Measurements from ENCODE around the gene AK5. TPM values are rescaled to one million over a fixed set of nuclear protein-coding genes. Genes with fewer than 3 reads are reported as not detected.

Gene AK5
- total RNA-seq, 1 donor from 2014 or later, result 1.0 TPM

DNA sequence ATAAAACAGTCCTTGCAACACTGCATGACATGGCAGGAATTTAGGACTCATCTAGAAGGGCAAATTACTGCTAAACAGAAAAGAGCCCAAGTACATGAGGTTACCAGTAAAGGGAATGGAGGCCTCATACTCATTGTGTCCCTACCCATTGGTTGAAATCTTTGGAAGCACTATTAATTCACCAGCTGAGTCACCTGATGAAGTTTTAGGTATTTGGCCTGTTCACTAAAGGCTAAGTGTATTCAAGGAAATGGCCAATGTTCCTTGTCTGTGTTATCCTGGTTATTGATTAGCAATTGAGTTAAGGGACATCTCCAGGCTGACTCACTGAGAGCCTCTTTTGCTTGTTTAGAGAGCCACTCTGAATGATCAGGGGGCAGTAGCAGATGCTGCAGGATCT, 212.2 kb downstream of the AK5 start:
- no peak for DNase-seq
- no peak overlapping the region for H3K27ac ChIP-seq (replicated peaks)
- TF ChIP-seq CTCF (IDR thresholded peaks at IDR 0.05; ENCODE audit: borderline replicate concordance), result no peak
- H3K36me3 ChIP-seq, result no peaks in the 10 kb centered on the region
- no peaks in the 10 kb centered on the region for H3K9me3 ChIP-seq (replicated peaks)
- intact Hi-C loops (cut with micrococcal nuclease), result no loop called here
- no peaks in the 10 kb centered on the region for H3K4me1 ChIP-seq
- H3K4me3 ChIP-seq, result no peak overlapping the region
- no peaks in the 10 kb centered on the region for H3K27me3 ChIP-seq (ENCODE audit: low read depth)

DNA sequence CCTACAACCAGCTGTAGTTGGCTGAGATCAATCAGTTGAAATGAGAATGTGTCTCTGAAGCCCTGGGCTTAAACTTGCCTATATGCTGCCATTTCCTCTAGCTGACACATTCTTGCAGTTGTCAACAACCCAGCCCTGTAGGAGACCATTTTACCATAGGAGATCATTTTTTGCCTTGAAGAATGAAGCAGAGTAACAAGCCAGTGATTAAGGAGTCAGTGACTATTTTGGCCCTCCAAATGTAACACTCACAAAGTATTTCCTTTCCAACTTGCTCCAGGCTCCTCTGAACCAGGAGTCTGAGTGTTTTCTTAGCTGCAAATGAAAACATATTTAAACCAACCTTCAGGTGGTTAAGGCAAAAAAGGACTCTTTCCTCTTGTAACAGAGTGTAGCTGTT, 217.1 kb downstream of the AK5 start:
- TF ChIP-seq CTCF (IDR thresholded peaks at IDR 0.05; ENCODE audit: borderline replicate concordance), result no peak
- H3K4me1 ChIP-seq, result no peaks in the 10 kb centered on the region
- DNase-seq, result no peak
- no peak overlapping the region for H3K27ac ChIP-seq (replicated peaks)
- intact Hi-C loops (cut with micrococcal nuclease), result no loop called here
- no peaks in the 10 kb centered on the region for H3K9me3 ChIP-seq (replicated peaks)
- no peak overlapping the region for H3K4me3 ChIP-seq
- H3K27me3 ChIP-seq (ENCODE audit: low read depth), result peaks cover 8% of the 10 kb centered on the region
- no peaks in the 10 kb centered on the region for H3K36me3 ChIP-seq

- no peak overlapping the region for H3K27ac ChIP-seq (replicated peaks)
- H3K4me3 ChIP-seq, result no peak overlapping the region
- no peak for TF ChIP-seq CTCF (IDR thresholded peaks at IDR 0.05; ENCODE audit: borderline replicate concordance)
- no peaks in the 10 kb centered on the region for H3K36me3 ChIP-seq
- no peaks in the 10 kb centered on the region for H3K4me1 ChIP-seq
- intact Hi-C loops (cut with micrococcal nuclease), result no loop called here
- no peak for DNase-seq
- H3K9me3 ChIP-seq (replicated peaks), result no peaks in the 10 kb centered on the region
- H3K27me3 ChIP-seq (ENCODE audit: low read depth), result peaks cover 8% of the 10 kb centered on the region
These were observed 217.6 kb downstream of the AK5 start for GRCh38 chr1:77499466-77499865.

DNA sequence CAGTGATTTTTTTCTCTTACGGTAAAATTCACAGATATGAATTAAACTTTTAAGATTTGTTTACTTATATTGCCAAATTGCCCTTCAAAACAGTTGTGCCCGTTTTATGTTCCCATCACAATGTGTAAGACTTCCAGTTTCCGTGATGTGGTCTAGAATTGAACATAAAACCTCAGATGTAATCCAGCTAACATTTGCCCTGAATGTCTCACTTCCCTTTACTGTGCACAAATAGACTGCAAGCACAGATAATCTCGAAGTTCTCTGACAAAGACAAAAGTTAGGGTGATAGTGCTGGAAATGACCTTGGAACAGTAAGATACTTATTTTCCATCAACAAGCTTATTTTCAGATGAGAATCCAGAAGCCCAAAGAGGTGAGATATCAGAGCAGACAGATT, 223.2 kb downstream of the AK5 start:
- intact Hi-C loops (cut with micrococcal nuclease), result no loop called here
- Histone ChIP-seq H3K27ac (replicated peaks) (no peak overlapping the region), H3K4me3 (no peak overlapping the region), H3K27me3 (ENCODE audit: low read depth) (peaks cover 11% of the 10 kb centered on the region), H3K9me3 (replicated peaks) (no peaks in the 10 kb centered on the region), H3K4me1 (no peaks in the 10 kb centered on the region), H3K36me3 (no peaks in the 10 kb centered on the region)
- no peak for DNase-seq
- TF ChIP-seq CTCF (IDR thresholded peaks at IDR 0.05; ENCODE audit: borderline replicate concordance), result no peak

DNA sequence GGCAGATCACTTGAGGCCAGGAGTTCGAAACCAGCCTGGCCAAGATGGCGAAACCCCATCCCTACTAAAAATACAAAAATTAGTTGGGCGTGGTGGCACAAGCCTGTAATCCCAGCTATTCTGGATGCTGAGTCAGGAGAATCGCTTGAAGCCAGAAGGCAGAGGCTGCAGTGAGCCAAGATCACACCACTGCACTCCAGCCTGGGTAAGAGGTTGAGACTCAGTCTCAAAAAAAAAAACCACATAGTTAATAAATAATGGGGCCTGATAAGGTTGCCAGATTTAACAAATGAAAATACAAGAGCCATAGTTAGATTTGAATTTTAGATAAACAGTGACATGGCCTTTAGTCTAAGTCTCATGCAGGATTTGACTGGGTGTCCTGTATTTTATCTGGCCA, 225.0 kb downstream of the AK5 start:
- intact Hi-C loops (cut with micrococcal nuclease), result no loop called here

More for the DNA sequence above, 225.0 kb downstream of the AK5 start:
- TF ChIP-seq CTCF (IDR thresholded peaks at IDR 0.05; ENCODE audit: borderline replicate concordance), result no peak
- Histone ChIP-seq H3K9me3 (replicated peaks) (no peaks in the 10 kb centered on the region), H3K36me3 (no peaks in the 10 kb centered on the region), H3K27ac (replicated peaks) (no peak overlapping the region), H3K4me1 (no peaks in the 10 kb centered on the region), H3K27me3 (ENCODE audit: low read depth) (peaks cover 3% of the 10 kb centered on the region), H3K4me3 (no peak overlapping the region)
- DNase-seq, result no peak
